ENCODE results near the gene RSRC1.

GRCh38 chr3:158278187-158278586, 168.3 kb downstream of the RSRC1 start:
- TF ChIP-seq EZH2 (IDR thresholded peaks at IDR 0.05; ENCODE audit: insufficient read depth, low read length) = no peak
- TF ChIP-seq, protein P1, sequence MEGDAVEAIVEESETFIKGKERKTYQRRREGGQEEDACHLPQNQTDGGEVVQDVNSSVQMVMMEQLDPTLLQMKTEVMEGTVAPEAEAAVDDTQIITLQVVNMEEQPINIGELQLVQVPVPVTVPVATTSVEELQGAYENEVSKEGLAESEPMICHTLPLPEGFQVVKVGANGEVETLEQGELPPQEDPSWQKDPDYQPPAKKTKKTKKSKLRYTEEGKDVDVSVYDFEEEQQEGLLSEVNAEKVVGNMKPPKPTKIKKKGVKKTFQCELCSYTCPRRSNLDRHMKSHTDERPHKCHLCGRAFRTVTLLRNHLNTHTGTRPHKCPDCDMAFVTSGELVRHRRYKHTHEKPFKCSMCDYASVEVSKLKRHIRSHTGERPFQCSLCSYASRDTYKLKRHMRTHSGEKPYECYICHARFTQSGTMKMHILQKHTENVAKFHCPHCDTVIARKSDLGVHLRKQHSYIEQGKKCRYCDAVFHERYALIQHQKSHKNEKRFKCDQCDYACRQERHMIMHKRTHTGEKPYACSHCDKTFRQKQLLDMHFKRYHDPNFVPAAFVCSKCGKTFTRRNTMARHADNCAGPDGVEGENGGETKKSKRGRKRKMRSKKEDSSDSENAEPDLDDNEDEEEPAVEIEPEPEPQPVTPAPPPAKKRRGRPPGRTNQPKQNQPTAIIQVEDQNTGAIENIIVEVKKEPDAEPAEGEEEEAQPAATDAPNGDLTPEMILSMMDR (IDR thresholded peaks at IDR 0.05; ENCODE audit: insufficient read depth, low read depth, low read length) = no peak

Data from astrocyte (in vitro differentiated cells and primary cell).